HepG2 (cell line): ENCODE data around the gene INPP5E. TPM values are rescaled to one million over a fixed set of nuclear protein-coding genes. Genes with fewer than 3 reads are reported as not detected.

Source experiments
- DMTF1 ChIP-seq: sonication (generic); formaldehyde crosslinking; IDR thresholded peaks from 2 replicates; pipeline ENCODE4 v1.4.0; 2020; ENCODE audit warnings: mild to moderate bottlenecking, missing genetic modification reagents
- HINFP ChIP-seq: sonication (generic); formaldehyde crosslinking; IDR thresholded peaks from 2 replicates; pipeline ENCODE4 v1.4.0; 2020; ENCODE audit warnings: low read depth, mild to moderate bottlenecking, missing genetic modification reagents
- NFIC ChIP-seq: IDR thresholded peaks from 2 replicates; pipeline ENCODE4 v1.6.1; 2012; ENCODE audit warnings: mild to moderate bottlenecking, low read length, inconsistent platforms
- NR2F6 ChIP-seq, 2 experiments: IDR thresholded peaks; 2 replicates each; pipeline ENCODE4 v1.6.1; 2016; ENCODE audit warnings: antibody characterized with exemption in 1 of 2, mild to moderate bottlenecking in 1 of 2
- REL ChIP-seq: sonication (generic); formaldehyde crosslinking; conservative IDR thresholded peaks from 2 replicates; pipeline ENCODE4 v1.8.0; 2022; ENCODE audit warnings: mild to moderate bottlenecking, missing genetic modification reagents, moderate library complexity
- RXRA ChIP-seq: sonication (generic); formaldehyde crosslinking; IDR thresholded peaks from 2 replicates; pipeline ENCODE4 v1.5.1; 2020; ENCODE audit warnings: missing genetic modification reagents
- SIN3A ChIP-seq: IDR thresholded peaks from 2 replicates; pipeline ENCODE4 v1.6.1; 2011; ENCODE audit warnings: low read depth, mild to moderate bottlenecking, control low read depth, low read length, borderline replicate concordance
- SP5 ChIP-seq: IDR thresholded peaks from 2 replicates; pipeline ENCODE4 v1.6.1; 2016; ENCODE audit warnings: low read depth, borderline replicate concordance
- ZNF383 ChIP-seq: sonication (generic); formaldehyde crosslinking; IDR thresholded peaks from 2 replicates; pipeline ENCODE4 v1.4.0; 2020; ENCODE audit warnings: missing genetic modification reagents, mild to moderate bottlenecking, borderline replicate concordance
- ZNF432 ChIP-seq: sonication (generic); formaldehyde crosslinking; IDR thresholded peaks from 2 replicates; pipeline ENCODE4 v1.5.0; 2020; ENCODE audit warnings: missing genetic modification reagents, mild to moderate bottlenecking, borderline replicate concordance
- ZNF501 ChIP-seq: sonication (generic); formaldehyde crosslinking; IDR thresholded peaks from 2 replicates; pipeline ENCODE4 v1.5.1; 2020; ENCODE audit warnings: mild to moderate bottlenecking, moderate library complexity, missing genetic modification reagents
- ZNF552 ChIP-seq: sonication (generic); formaldehyde crosslinking; IDR thresholded peaks from 2 replicates; pipeline ENCODE4 v1.9.0; 2022; ENCODE audit warnings: missing genetic modification reagents, mild to moderate bottlenecking, borderline replicate concordance
- ZNF616 ChIP-seq: sonication (generic); formaldehyde crosslinking; IDR thresholded peaks from 2 replicates; pipeline ENCODE4 v1.5.0; 2020; ENCODE audit warnings: low read depth, mild to moderate bottlenecking, missing genetic modification reagents
- ZNF713 ChIP-seq: sonication (generic); formaldehyde crosslinking; IDR thresholded peaks from 2 replicates; pipeline ENCODE4 v1.4.0; 2020; ENCODE audit warnings: mild to moderate bottlenecking, missing genetic modification reagents
- polyA plus RNA-seq, 8 experiments: library from polyadenylated mRNA; depleted of rRNA in 3 of 8; stranded (reverse) in 7 of 8; unstranded in 1 of 8; fragments of >200 nt; fragmentation: Illumina TruSeq in 4 of 8; extraction: Trizol in 4 of 8; gene quantifications; 2 replicates each; pipeline versions ENCODE4 v1.2.1 to v1.2.3, GENCODE V29; 2011 to 2016; ENCODE audit warnings: low read depth in 4 of 8, missing spikeins in 1 of 8, mixed read lengths in 1 of 8; ENCODE audit not compliant: insufficient read depth in 1 of 8
- total RNA-seq, 5 experiments: library from RNA; depleted of rRNA; stranded (reverse); fragments of >200 nt; fragmentation: Illumina TruSeq; extraction: Trizol; gene quantifications; 2 replicates each; pipeline ENCODE4 v1.2.3, GENCODE V29; 2016; ENCODE audit warnings: low read depth in 1 of 5
- TF ChIP-seq, protein P1 (sequence below): sonication (generic); formaldehyde crosslinking; IDR thresholded peaks from 2 replicates; pipeline ENCODE4 v1.4.0; 2020; ENCODE audit warnings: missing genetic modification reagents
- TF ChIP-seq, protein P2 (sequence below): conservative IDR thresholded peaks from 2 replicates; pipeline ENCODE4 v1.6.1; 2018; ENCODE audit warnings: missing genetic modification reagents
- TF ChIP-seq, protein P3 (sequence below): IDR thresholded peaks from 2 replicates; pipeline ENCODE4 v1.6.1; 2016; ENCODE audit warnings: missing genetic modification reagents, missing compliant biosample characterization
- TF ChIP-seq, protein P4 (sequence below): IDR thresholded peaks from 2 replicates; pipeline ENCODE4 v1.6.1; 2016; ENCODE audit warnings: mild to moderate bottlenecking, missing biosample characterization, missing genetic modification reagents

INPP5E gene
- total and polyA plus RNA-seq, 2 of the 13 experiments (the other 11 are each of a cell fraction or from before 2014, with no cell fraction given), result 5.5 TPM

GRCh38 chr9:136410500-136411287 is 29.0 kb downstream of the INPP5E start, which contains the start of the genes ENTR1 and PMPCA (continued):
- TF ChIP-seq ZNF432 (CRISPR knock-in tag) (no peak), DMTF1 (no peak), NR2F6 (IDR thresholded peaks at IDR 0.05) (no peak), NR2F6 (CRISPR knock-in tag; IDR thresholded peaks at IDR 0.05) (no peak), SP5 (CRISPR knock-in tag) (peak; percentile 88), NFIC (no peak), ZNF552 (CRISPR knock-in tag) (no peak), ZNF713 (CRISPR knock-in tag) (no peak), ZNF501 (CRISPR knock-in tag) (no peak), RXRA (CRISPR knock-in tag) (peak; percentile 58; the same call in 1 of the 2 replicates), HINFP (no peak), REL (CRISPR knock-in tag) (no peak), ZNF383 (CRISPR knock-in tag) (no peak), ZNF616 (CRISPR knock-in tag) (peak; percentile 33; the same call in 1 of the 2 replicates), SIN3A (peak; percentile 81; the same call in 1 of the 2 replicates)
- TF ChIP-seq, protein P1, sequence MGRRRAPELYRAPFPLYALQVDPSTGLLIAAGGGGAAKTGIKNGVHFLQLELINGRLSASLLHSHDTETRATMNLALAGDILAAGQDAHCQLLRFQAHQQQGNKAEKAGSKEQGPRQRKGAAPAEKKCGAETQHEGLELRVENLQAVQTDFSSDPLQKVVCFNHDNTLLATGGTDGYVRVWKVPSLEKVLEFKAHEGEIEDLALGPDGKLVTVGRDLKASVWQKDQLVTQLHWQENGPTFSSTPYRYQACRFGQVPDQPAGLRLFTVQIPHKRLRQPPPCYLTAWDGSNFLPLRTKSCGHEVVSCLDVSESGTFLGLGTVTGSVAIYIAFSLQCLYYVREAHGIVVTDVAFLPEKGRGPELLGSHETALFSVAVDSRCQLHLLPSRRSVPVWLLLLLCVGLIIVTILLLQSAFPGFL, result no peak
- TF ChIP-seq, protein P2, sequence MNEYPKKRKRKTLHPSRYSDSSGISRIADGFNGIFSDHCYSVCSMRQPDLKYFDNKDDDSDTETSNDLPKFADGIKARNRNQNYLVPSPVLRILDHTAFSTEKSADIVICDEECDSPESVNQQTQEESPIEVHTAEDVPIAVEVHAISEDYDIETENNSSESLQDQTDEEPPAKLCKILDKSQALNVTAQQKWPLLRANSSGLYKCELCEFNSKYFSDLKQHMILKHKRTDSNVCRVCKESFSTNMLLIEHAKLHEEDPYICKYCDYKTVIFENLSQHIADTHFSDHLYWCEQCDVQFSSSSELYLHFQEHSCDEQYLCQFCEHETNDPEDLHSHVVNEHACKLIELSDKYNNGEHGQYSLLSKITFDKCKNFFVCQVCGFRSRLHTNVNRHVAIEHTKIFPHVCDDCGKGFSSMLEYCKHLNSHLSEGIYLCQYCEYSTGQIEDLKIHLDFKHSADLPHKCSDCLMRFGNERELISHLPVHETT (CRISPR knock-in tag), result peak; percentile 92; the same call in 1 of the 2 replicates
- TF ChIP-seq, protein P3, sequence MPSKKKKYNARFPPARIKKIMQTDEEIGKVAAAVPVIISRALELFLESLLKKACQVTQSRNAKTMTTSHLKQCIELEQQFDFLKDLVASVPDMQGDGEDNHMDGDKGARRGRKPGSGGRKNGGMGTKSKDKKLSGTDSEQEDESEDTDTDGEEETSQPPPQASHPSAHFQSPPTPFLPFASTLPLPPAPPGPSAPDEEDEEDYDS (CRISPR knock-in tag), result peak; percentile 84; the same call in 1 of the 2 replicates
- TF ChIP-seq, protein P4, sequence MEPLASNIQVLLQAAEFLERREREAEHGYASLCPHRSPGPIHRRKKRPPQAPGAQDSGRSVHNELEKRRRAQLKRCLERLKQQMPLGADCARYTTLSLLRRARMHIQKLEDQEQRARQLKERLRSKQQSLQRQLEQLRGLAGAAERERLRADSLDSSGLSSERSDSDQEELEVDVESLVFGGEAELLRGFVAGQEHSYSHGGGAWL, result peak; percentile 59; the same call in 1 of the 2 replicates
